Right lobe of liver (tissue), 6 donors: ENCODE results near the gene SLC12A3. TPM values are rescaled to one million over a fixed set of nuclear protein-coding genes. Genes with fewer than 3 reads are reported as not detected.
A peak's percentile ranks its signal among the peaks of the same experiment; 100 is the strongest.

ENCODE experiments used
- ATAC-seq, 4 donors: fragments of 200-7000 bp; cut with Tn5 transposase; one replicate each; pipeline ENCODE4 v1.9.1; 2020; ENCODE audit warnings: mild to moderate bottlenecking in 4 of 4, moderate library complexity in 4 of 4
- DNase-seq, 3 donors: peaks; one replicate each; pipeline ENCODE4 v3.0.0-alpha.2; 2020
- H3K27ac ChIP-seq, 3 donors: fragments of 200-600 bp; one replicate each; pipeline ENCODE4 v1.8.0; 2022
- H3K27me3 ChIP-seq, 2 donors: fragments of 200-600 bp; one replicate each; pipeline ENCODE4 v1.8.0; 2022
- H3K36me3 ChIP-seq, 4 donors: fragments of 200-600 bp; sonication (generic) in 1 of 4; one replicate each; pipeline versions ENCODE4 v1.5.1 to v1.8.0; 2017 to 2022; ENCODE audit warnings: control low read depth in 1 of 4
- H3K4me1 ChIP-seq, 4 donors: fragments of 200-600 bp; sonication (generic) in 1 of 4; one replicate each; pipeline versions ENCODE4 v1.5.1 to v1.8.0; 2017 to 2022; ENCODE audit warnings: control low read depth in 1 of 4
- H3K4me3 ChIP-seq, 3 donors: fragments of 200-600 bp; one replicate each; pipeline ENCODE4 v1.8.0; 2022
- H3K9me3 ChIP-seq, 4 donors: fragments of 200-600 bp; sonication (generic) in 1 of 4; one replicate each; pipeline versions ENCODE4 v1.5.1 to v1.8.0; 2017 to 2022; ENCODE audit warnings: control low read depth in 1 of 4
- CTCF ChIP-seq, 4 donors: fragments of 200-600 bp in 3 of 4; fragments of 450-650 bp in 1 of 4; IDR thresholded peaks; one replicate each; pipeline versions ENCODE4 v1.5.1 to v1.8.0; 2016 to 2022; ENCODE audit warnings: antibody characterized with exemption in 4 of 4, mild to moderate bottlenecking in 2 of 4
- POLR2A ChIP-seq: fragments of 450-650 bp; IDR thresholded peaks from one replicate; pipeline ENCODE4 v1.6.1; 2017; ENCODE audit warnings: antibody characterized with exemption, mild to moderate bottlenecking
- WGBS: methylation state at CpG from one replicate; pipeline ENCODE4 v1.1.6; 2018; ENCODE audit warnings: low coverage, low lambda C conversion rate; ENCODE audit not compliant: insufficient coverage; ENCODE audit errors: missing lambda C conversion rate; 5-methylcytosine and 5-hydroxymethylcytosine counted together
- intact Hi-C, 2 donors: fragments of 100-400 bp; cut with DNase I; formaldehyde crosslinking; loops; one replicate each; pipeline versions ENCODE4 v1.11.2 to v1.14.1; 2022
- total RNA-seq, 6 experiments: library from RNA; depleted of rRNA in 2 of 6; stranded (reverse); fragments of >200 nt in 2 of 6; fragmentation: NEBNext Ultra II Directional in 3 of 6; extraction: Animal tissue kit (Norgen Biotek cat#: 25700) in 3 of 6; gene quantifications; one replicate each; pipeline versions ENCODE4 v1.1.0 to v1.2.4, GENCODE V29; 2016 to 2023
- donor health status: DM: no; HTN: yes; CAD: no.
- donor health status: DM: no; HTN: no; CAD: no.
- donor health status: DM: no; HTN: no; CAD: no.
- donor health status: DM: no; HTN: yes; CAD: no.
- donor health status: DM: no; HTN: yes; CAD: no.

SLC12A3 gene
- total RNA-seq, 6 experiments from 2014 or later, result not detected

GRCh38 chr16:56944954-56945839, 80.2 kb downstream of the SLC12A3 start:
- DNase-seq (no peak), ATAC-seq (peak in 2 of 4 donors; percentile 8 to 15)
- TF ChIP-seq POLR2A, result no peak
- TF ChIP-seq CTCF (IDR thresholded peaks at IDR 0.05), result no peak
- H3K4me1 ChIP-seq, result peaks cover 0 to 10% (median 5%) of the 10 kb centered on the region in 4 donors
- 50% methylated on average over 1 of the region's 2 CpGs for WGBS
- no peak overlapping the region for H3K4me3 ChIP-seq
- H3K36me3 ChIP-seq, result peaks cover 31 to 61% (median 45%) of the 10 kb centered on the region in 4 donors
- H3K27ac ChIP-seq, result peak overlapping the region in 1 of 3 donors; percentile 2
- intact Hi-C loops, result no loop called here
- no peaks in the 10 kb centered on the region for H3K9me3 ChIP-seq
- H3K27me3 ChIP-seq, result no peaks in the 10 kb centered on the region

DNA sequence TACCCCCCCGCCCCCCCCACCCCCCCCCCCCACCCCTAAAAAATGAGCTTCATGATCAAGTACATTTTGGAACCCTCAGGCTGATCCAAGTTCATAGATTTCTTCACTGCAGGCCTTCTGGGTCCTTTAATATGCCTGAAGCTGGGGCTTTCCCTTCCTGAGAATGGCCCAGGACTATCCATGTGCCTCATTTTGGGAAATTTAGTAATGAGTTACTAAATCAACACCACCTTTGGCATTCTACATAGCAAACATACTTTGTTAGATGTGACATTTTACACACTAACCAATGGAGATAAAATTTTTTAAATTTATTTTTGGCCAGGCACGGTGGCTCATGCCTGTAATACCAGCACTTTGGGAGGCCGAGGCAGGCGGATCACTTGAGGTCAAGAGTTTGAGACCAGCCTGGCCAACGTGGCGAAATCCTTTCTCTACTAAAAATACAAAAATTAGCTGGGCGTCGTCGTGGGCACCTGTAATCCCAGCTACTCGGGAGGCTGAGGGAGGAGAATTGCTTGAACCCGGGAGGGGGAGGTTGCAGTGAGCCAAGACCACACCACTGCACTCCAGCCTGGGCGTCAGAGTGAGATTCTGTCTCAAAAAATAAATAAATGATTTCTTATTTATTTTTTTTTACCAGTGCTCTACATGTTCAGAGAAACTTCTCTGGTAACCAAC, 81.0 kb downstream of the SLC12A3 start:
- H3K36me3 ChIP-seq, result peaks cover 25 to 53% (median 39%) of the 10 kb centered on the region in 4 donors
- no peaks in the 10 kb centered on the region for H3K9me3 ChIP-seq
- intact Hi-C loops, result no loop called here
- ATAC-seq (peak; percentile 7 to 46 (median 14)), DNase-seq (no peak)
- H3K4me1 ChIP-seq, result peaks cover 0 to 10% (median 5%) of the 10 kb centered on the region in 4 donors
- H3K27ac ChIP-seq, result no peak overlapping the region
- 52% methylated on average over 7 of the region's 12 CpGs for WGBS
- no peak for TF ChIP-seq CTCF (IDR thresholded peaks at IDR 0.05)
- no peak for TF ChIP-seq POLR2A
- no peak overlapping the region for H3K4me3 ChIP-seq
- no peaks in the 10 kb centered on the region for H3K27me3 ChIP-seq

- TF ChIP-seq CTCF (IDR thresholded peaks at IDR 0.05), result no peak
- TF ChIP-seq POLR2A, result no peak
- Histone ChIP-seq H3K4me3 (no peak overlapping the region), H3K4me1 (peaks cover 0 to 10% (median 5%) of the 10 kb centered on the region in 4 donors), H3K9me3 (no peaks in the 10 kb centered on the region), H3K36me3 (peaks cover 18 to 43% (median 31%) of the 10 kb centered on the region in 4 donors), H3K27ac (no peak overlapping the region), H3K27me3 (no peaks in the 10 kb centered on the region)
- WGBS, result 78% methylated on average over 7 of the region's 10 CpGs
- DNase-seq (no peak), ATAC-seq (peak in 3 of 4 donors; percentile 1 to 21 (median 2))
- intact Hi-C loops, result no loop called here
Observed at GRCh38 chr16:56946767-56947603, 82.0 kb downstream of the SLC12A3 start.

DNA sequence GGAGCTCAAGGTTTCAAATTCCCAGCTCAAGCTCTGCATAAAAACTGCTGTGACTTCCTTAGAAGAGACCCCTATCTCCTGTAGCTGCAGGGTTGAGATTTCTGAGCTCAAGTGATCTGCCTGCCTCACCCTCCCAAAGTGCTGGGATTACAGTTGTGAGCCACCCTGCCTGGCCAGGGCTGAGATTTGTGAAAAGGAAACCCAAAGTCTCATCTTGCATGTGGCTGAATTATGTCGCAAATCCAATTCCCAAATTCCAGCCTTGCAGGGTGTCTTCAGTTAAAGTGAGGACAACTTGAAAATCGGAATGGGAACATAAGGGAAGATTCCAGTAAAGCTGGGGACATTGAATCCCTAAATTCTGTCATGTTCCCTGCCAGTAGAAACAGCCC, 82.6 kb downstream of the SLC12A3 start:
- TF ChIP-seq CTCF (IDR thresholded peaks at IDR 0.05) (no peak), POLR2A (no peak)
- H3K4me1 ChIP-seq, result peaks cover 0 to 10% (median 5%) of the 10 kb centered on the region in 4 donors
- H3K27ac ChIP-seq, result no peak overlapping the region
- DNase-seq (no peak), ATAC-seq (peak in 1 of 4 donors; percentile 2)
- H3K36me3 ChIP-seq, result peaks cover 16 to 37% (median 27%) of the 10 kb centered on the region in 4 donors
- H3K9me3 ChIP-seq, result no peaks in the 10 kb centered on the region
- WGBS, result 78% methylated on average over 2 of the region's 2 CpGs
- no peak overlapping the region for H3K4me3 ChIP-seq
- H3K27me3 ChIP-seq, result no peaks in the 10 kb centered on the region
- intact Hi-C loops, result no loop called here
